SHP77 (cell line): ENCODE results near the gene AEBP2.
"Not testable (repeated sequence)": the region's sequence is repeated elsewhere in the genome, so short reads cannot be mapped to it uniquely, and the experiment has no call there.

Source experiments
- DNase-seq, 2 experiments: peaks; one replicate each; lab custom pipeline; 2025; lab: John Stamatoyannopoulos, UW

Gene AEBP2

DNA sequence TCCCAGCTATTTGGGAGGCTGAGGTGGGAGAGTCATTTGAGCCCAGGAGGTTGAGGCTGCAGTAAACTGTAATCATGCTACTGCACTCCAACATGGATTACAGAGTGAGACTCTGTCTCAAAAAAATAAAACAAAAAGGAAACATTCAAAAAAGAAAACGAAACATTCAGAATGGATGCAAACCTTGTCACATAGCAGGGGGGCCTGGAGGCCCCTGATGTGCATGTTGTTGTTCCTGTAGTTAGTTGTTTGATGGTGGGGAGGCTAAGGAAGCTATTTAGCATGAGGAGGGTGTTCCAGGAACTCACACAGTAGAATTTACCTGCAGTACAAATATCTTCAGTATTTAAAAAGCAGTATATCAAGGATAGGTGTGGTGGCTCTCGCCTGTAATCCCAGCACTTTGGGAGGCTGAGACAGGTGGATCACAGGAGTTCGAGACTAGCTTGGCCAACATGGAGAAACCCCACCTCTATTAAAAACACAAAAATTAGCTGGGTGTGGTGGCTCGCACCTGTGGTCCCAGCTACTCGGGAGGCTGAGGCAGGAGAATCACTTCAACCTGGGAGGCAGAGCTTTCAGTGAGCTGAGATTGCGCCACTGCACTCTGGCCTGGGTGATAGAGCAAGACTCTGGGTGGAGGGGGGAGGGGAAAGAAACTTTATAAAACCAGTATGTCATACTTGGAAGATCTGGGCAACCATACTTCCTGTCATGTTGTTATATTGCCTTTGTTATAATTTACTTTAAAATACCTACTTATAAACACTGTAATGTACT, 17.6 kb upstream of the AEBP2 start:
- no peak for DNase-seq

GRCh38 chr12:19423166-19423930, 15.9 kb upstream of the AEBP2 start:
- no peak for DNase-seq

GRCh38 chr12:19428246-19428645, 11.0 kb upstream of the AEBP2 start:
- DNase-seq, result no peak

DNA sequence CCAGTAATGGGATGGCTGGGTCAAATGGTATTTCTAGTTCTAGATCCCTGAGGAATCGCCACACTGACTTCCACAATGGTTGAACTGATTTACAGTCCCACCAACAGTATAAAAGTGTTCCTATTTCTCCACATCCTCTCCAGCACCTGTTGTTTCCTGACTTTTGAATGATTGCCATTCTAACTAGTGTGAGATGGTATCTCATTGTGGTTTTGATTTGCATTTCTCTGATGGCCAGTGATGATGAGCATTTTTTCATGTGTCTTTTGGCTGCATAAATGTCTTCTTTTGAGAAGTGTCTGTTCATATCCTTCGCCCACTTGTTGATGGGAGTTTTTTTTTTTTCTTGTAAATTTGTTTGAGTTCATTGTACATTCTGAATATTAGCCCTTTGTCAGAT, 9.8 kb upstream of the AEBP2 start:
- DNase-seq, result not testable (repeated sequence)

DNA sequence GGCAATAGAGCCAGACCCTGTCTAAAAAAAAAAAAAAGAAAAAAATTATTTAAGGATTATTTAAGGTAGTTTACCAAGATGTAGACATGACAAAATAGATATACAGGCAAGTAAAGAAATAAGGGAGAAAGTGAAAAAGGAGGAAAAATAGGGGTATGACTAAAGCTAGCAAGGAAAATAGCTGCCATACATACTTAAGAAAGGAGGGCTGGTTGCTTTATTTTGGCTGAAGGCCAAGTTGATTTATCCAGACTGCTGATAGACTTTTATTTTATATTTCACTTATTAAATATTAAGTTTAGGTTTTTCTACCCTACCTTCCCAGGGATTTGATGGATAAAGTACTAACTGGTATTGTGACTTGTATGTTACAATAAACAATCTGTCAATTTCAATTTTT, 8.3 kb upstream of the AEBP2 start:
- DNase-seq, result no peak

GRCh38 chr12:19431407-19432308, 7.6 kb upstream of the AEBP2 start:
- no peak for DNase-seq

- DNase-seq, result no peak
These were observed 6.8 kb upstream of the AEBP2 start for GRCh38 chr12:19432309-19433170.

- DNase-seq, result no peak
These were observed 4.8 kb upstream of the AEBP2 start for GRCh38 chr12:19434538-19434937.

DNA sequence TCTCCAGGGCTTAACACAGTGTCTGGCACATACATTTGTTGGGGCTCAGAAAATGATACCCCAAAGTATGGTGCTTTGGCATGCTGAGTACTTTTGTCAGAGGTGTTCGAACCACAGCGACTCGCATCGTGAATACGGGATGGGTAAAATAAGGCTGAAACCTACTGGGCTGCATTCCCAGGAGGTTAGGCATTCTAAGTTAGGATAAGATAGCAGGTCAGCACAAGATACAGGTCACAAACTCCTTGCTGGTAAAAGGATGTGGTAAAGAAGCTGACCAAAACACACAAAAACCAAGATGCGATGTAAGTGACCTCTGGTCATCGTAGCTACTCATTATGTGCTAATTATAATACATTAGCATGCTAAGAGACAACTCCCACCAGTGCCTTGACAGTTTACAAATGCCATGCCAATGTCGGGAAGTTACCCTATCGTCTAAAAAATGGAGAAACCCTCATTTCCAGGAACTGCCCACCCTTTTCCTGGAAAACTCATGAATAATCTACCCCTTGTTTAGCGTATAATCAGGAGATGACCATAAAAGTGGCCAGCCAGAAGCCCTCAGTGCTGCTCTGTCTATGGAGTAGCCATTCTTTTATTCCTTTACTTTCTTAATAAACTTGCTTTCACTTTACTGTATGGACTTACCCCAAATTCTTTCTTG, 3.3 kb upstream of the AEBP2 start:
- DNase-seq, result no peak

DNA sequence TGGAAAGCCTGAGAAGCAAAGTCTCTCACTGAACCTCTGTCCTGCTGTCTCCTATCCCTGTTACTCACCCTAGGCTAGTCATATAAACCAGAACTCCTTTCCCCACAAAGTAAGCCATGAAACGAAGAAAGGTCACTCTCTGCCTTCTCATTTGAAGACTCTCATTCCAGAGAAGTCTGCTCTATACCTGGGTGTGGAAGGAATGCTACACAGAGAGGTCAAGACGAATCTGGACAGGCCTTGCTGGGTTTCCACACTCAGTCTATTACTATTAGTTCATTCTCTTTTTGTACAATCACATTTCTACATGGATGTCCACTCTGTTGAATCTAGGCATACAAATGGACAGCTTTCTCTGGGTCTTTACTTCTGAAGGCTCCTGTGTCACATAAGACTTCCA, 2.4 kb upstream of the AEBP2 start:
- no peak for DNase-seq

DNA sequence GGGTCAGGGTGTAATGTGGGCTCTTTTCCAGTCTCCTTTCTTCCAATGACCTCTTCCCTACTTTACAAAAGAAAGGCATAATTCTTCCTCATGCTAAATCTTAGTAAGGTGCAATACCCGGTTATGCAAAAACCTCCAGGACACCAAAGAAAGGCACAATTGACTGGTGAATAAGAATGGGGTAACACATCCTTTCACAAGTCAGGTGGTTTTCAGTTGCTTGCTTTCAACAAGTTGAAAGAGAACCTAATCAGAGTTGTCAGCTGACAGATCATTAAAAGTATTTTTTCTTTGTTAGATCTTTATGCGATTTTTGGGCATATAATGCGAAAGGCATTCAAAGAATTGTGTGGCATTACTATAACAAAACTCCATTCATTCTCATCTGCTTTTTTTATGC, 1.3 kb upstream of the AEBP2 start:
- no peak for DNase-seq

DNA sequence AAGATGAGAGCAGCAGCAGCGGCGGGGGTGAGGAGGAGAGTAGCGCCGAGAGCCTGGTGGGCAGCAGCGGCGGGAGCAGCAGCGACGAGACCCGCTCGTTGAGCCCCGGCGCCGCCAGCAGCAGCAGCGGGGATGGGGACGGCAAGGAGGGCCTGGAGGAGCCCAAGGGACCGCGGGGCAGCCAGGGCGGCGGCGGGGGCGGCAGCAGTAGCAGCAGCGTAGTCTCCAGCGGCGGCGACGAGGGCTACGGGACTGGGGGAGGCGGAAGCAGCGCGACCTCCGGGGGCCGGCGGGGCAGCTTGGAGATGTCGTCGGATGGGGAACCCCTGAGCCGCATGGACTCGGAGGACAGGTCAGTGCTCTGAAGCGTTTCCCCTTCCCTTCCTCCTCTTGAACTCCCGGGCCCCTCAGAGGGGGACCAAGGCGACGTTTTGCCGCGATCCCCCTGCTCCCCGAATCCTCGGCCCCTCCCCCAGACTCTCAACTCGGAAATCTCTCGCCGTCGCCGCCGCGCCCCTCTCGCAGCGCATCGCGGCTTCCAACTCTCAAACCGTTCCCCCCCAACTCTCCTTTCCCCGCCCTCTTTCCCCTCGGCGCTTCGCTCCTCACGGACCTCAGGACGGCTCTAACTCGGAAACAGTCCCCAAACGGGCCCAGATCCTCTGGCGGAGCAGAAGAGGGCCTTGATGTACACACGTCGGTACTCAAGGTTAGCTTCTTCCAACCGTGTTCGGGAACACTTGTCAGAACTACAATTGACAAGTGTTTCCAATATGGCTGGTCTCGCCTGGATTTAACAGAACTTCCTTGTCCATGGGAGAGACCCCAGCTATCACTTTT, 947 bp downstream of the AEBP2 start:
- no peak for DNase-seq

DNA sequence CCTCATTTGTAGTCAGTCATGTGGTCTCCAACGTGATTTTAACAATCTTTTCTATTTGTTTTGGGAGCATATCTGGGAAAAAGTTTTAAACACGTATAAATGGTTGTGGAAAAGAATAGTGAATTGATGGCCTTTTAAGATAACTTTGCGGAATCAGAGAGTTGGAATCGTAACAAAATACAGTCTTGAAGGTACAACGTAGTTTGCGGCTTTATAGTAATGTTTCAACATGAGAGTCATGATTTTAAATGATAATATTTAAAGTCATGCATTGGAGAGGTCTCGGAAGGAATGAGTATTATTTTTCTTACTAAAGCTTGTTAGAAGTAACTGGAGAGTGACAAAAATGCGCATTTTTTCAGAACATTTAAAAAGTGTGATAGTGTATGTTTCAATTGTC, 1.6 kb downstream of the AEBP2 start:
- no peak for DNase-seq

GRCh38 chr12:19443585-19443984, 4.3 kb downstream of the AEBP2 start:
- no peak for DNase-seq

- no peak for DNase-seq
These were observed 4.8 kb downstream of the AEBP2 start for GRCh38 chr12:19444097-19444496.

- no peak for DNase-seq
These were observed 8.1 kb downstream of the AEBP2 start for GRCh38 chr12:19447386-19447785.

GRCh38 chr12:19449814-19450213, 10.5 kb downstream of the AEBP2 start:
- no peak for DNase-seq

DNA sequence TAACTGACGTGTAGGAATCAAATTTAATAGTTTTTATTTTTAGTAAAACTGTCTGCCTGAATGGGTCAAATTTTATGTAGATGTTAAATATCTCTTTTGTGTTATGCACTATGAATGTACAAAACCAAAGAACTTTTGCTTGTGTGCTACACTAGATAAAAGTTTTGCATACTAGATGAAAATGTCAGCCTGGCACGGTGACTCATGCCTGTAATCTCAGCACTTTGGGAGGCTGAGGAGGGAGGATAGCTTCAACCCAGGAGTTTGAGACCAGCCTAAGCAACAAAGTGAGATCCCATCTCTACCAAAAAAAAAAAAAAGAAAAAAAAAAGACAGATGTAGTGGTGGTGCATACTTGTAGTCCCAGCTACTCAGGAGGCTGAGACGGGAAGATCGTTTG, 11.1 kb downstream of the AEBP2 start:
- no peak for DNase-seq

DNA sequence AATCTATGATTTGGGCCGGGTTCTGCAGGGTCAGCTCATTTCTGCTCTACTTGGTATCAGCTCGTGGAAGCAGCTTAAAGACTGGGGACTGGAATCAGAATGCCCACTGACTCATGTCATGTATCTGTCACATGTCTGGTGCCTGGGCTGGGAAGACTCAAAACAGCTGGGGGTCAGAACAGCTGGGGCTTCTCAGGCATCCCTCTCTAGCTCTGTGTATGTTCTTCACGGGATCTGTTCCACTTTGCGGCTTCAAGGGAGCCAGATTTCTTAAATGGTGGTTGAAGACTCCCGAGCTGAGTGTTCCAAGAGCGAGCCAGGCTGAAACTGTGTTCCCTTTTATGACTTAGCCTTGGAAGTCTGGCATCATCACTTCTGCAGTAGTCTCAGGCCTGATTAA, 11.9 kb downstream of the AEBP2 start:
- DNase-seq, result no peak

DNA sequence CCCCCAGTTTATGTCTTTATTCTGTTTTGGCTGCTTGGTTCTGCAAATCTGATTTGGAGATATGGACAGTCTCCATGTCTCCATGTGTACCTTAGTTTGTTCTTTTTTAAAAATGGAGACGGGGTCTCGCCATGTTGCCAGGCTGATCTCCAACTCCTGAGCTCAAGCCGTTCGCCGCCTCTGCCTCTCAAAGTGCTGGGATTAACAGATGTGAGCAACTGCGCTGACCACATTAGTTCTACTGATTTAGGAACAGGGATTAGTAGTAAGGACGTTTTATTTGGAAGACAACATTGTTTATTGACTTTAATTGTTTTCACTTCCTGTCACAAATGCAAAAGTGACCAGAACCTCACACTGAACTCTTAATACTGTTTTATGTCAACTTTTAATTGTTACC, 14.7 kb downstream of the AEBP2 start:
- DNase-seq, result no peak
